CD14-positive monocyte (primary cell): ENCODE measurements around the gene URI1. TPM values are rescaled to one million over a fixed set of nuclear protein-coding genes. Genes with fewer than 3 reads are reported as not detected.

Experiments used
- DNase-seq, 3 donors: peaks; one replicate each; pipeline ENCODE4 v3.0.0-alpha.2; 2011 to 2022
- H2AFZ ChIP-seq: 2 replicates; pipeline ENCODE4 v1.6.0; 2012; ENCODE audit warnings: mild to moderate bottlenecking, low read depth, low read length, inconsistent platforms; ENCODE audit not compliant: insufficient read depth, poor library complexity, severe bottlenecking
- H3K27ac ChIP-seq, 2 donors: 1 replicate in 1 of 2; 2 replicates in 1 of 2; pipeline ENCODE4 v1.5.1; 2012 to 2013; ENCODE audit warnings: low read length in 2 of 2, control low read depth in 1 of 2, inconsistent platforms in 1 of 2, low read depth in 1 of 2, mild to moderate bottlenecking in 1 of 2
- H3K27me3 ChIP-seq, 2 donors: one replicate each; pipeline versions ENCODE4 v1.6.0 to v1.6.1; 2011 to 2013; ENCODE audit warnings: low read length in 2 of 2; ENCODE audit not compliant: control insufficient read depth in 2 of 2, insufficient read depth in 2 of 2
- H3K36me3 ChIP-seq, 2 donors: replicated peaks in 1 of 2; 1 replicate in 1 of 2; 2 replicates in 1 of 2; pipeline versions ENCODE4 v1.5.1 to v1.6.1; 2012 to 2013; ENCODE audit warnings: low read length in 2 of 2, control low read depth in 1 of 2, inconsistent platforms in 1 of 2, mild to moderate bottlenecking in 1 of 2; ENCODE audit not compliant: insufficient read depth in 2 of 2, control insufficient read depth in 1 of 2
- H3K4me1 ChIP-seq, 2 donors: 1 replicate in 1 of 2; 2 replicates in 1 of 2; pipeline versions ENCODE4 v1.5.1 to v1.6.1; 2012 to 2013; ENCODE audit warnings: low read length in 2 of 2, control low read depth in 1 of 2, inconsistent platforms in 1 of 2, mild to moderate bottlenecking in 1 of 2, moderate library complexity in 1 of 2; ENCODE audit not compliant: insufficient read depth in 2 of 2, control insufficient read depth in 1 of 2
- H3K4me2 ChIP-seq: replicated peaks from 2 replicates; pipeline ENCODE3; 2012; ENCODE audit warnings: low read length, moderate library complexity, mild to moderate bottlenecking; ENCODE audit not compliant: poor library complexity, severe bottlenecking; ENCODE audit errors: extremely low read depth
- H3K4me3 ChIP-seq, 3 experiments: fragments of 200-600 bp in 1 of 3; sonication (generic) in 1 of 3; replicated peaks in 1 of 3; 1 replicate in 2 of 3; 2 replicates in 1 of 3; pipeline ENCODE4 v1.5.1; 2011 to 2013; ENCODE audit warnings: low read length in 3 of 3, mild to moderate bottlenecking in 3 of 3, control low read depth in 2 of 3, low read depth in 2 of 3, inconsistent platforms in 1 of 3, moderate library complexity in 1 of 3
- H3K79me2 ChIP-seq: 2 replicates; pipeline ENCODE4 v1.6.0; 2012; ENCODE audit warnings: mild to moderate bottlenecking, control low read depth, inconsistent platforms, low read length, moderate library complexity; ENCODE audit not compliant: insufficient read depth
- H3K9ac ChIP-seq: 2 replicates; pipeline ENCODE4 v1.6.0; 2017; ENCODE audit warnings: low read length, mild to moderate bottlenecking; ENCODE audit not compliant: insufficient read depth, poor library complexity, severe bottlenecking
- H3K9me3 ChIP-seq, 2 donors: replicated peaks in 1 of 2; 1 replicate in 1 of 2; 2 replicates in 1 of 2; pipeline versions ENCODE4 v1.5.1 to v1.6.1; 2012 to 2013; ENCODE audit warnings: low read length in 2 of 2, control low read depth in 1 of 2; ENCODE audit not compliant: control insufficient read depth in 1 of 2, insufficient read depth in 1 of 2
- H4K20me1 ChIP-seq: 2 replicates; pipeline ENCODE4 v1.6.0; 2012; ENCODE audit warnings: mild to moderate bottlenecking, low read length, control low read depth, moderate library complexity; ENCODE audit not compliant: insufficient read depth
- H3K27ac Mint-ChIP-seq, 7 donors: one replicate each; pipeline ENCODE4 v1.8.0; 2020; ENCODE audit warnings: mild to moderate bottlenecking in 7 of 7, mixed read lengths in 7 of 7, moderate library complexity in 6 of 7, inconsistent platforms in 2 of 7
- H3K27me3 Mint-ChIP-seq, 3 donors: one replicate each; pipeline ENCODE4 v1.8.0; 2021 to 2022; ENCODE audit warnings: low read depth in 3 of 3, mild to moderate bottlenecking in 3 of 3, mixed read lengths in 3 of 3, moderate library complexity in 3 of 3, inconsistent platforms in 1 of 3
- H3K36me3 Mint-ChIP-seq, 2 donors: one replicate each; pipeline ENCODE4 v1.8.0; 2020; ENCODE audit warnings: mixed read lengths in 2 of 2, inconsistent platforms in 1 of 2, mild to moderate bottlenecking in 1 of 2
- H3K4me1 Mint-ChIP-seq: one replicate; pipeline ENCODE4 v1.8.0; 2020; ENCODE audit warnings: mild to moderate bottlenecking, mixed read lengths
- H3K4me3 Mint-ChIP-seq, 2 donors: one replicate each; pipeline ENCODE4 v1.8.0; 2020; ENCODE audit warnings: mild to moderate bottlenecking in 2 of 2, mixed read lengths in 2 of 2, moderate library complexity in 1 of 2
- H3K9me3 Mint-ChIP-seq, 7 donors: one replicate each; pipeline ENCODE4 v1.8.0; 2020 to 2022; ENCODE audit warnings: mixed read lengths in 7 of 7, mild to moderate bottlenecking in 6 of 7, moderate library complexity in 6 of 7, inconsistent platforms in 2 of 7
- CTCF ChIP-seq: fragments of 200-600 bp; IDR thresholded peaks from one replicate; pipeline ENCODE4 v1.8.0; 2022; ENCODE audit warnings: antibody characterized with exemption, mild to moderate bottlenecking
- WGBS: methylation state at CpG from one replicate; pipeline ENCODE4 v1.1.5; 2013; ENCODE audit warnings: missing lambda C conversion rate; ENCODE audit not compliant: insufficient coverage; 5-methylcytosine and 5-hydroxymethylcytosine counted together
- intact Hi-C, 2 donors: fragments of 100-400 bp; cut with micrococcal nuclease; formaldehyde crosslinking; loops; one replicate each; pipeline versions ENCODE4 v1.15.0 to v1.15.1; 2023
- polyA plus RNA-seq, 3 donors: library from polyadenylated mRNA; depleted of rRNA in 1 of 3; unstranded in 2 of 3; stranded (reverse) in 1 of 3; fragments of 300-500 nt in 2 of 3; fragments of >200 nt in 1 of 3; fragmentation: Illumina TruSeq in 2 of 3; gene quantifications; 1 replicate in 2 of 3; 2 replicates in 1 of 3; pipeline ENCODE4 v1.2.3, GENCODE V29; 2012 to 2021

The URI1 gene
- polyA plus RNA-seq, 3 donors = 5.3 to 19.3 (median 9.7) TPM

- H3K36me3 Mint-ChIP-seq = no peaks in the 10 kb centered on the region
- Histone ChIP-seq H3K27me3 (no peaks in the 10 kb centered on the region), H2AFZ (no peak overlapping the region), H3K36me3 (no peaks in the 10 kb centered on the region), H4K20me1 (no peaks in the 10 kb centered on the region), H3K9ac (no peak overlapping the region), H3K27ac (no peak overlapping the region), H3K79me2 (no peaks in the 10 kb centered on the region), H3K4me2 (no peak overlapping the region), H3K9me3 (no peaks in the 10 kb centered on the region), H3K4me1 (no peaks in the 10 kb centered on the region), H3K4me3 (no peak overlapping the region)
- no CpG with 5 or more reads among the region's 6 CpGs for WGBS
- intact Hi-C loops = no loop called here
- H3K27me3 Mint-ChIP-seq = peaks cover 0 to 2% (median 1%) of the 10 kb centered on the region in 3 donors
- no peaks in the 10 kb centered on the region for H3K9me3 Mint-ChIP-seq
- no peak overlapping the region for H3K4me3 Mint-ChIP-seq
- DNase-seq = no peak
- no peak overlapping the region for H3K27ac Mint-ChIP-seq
- no peaks in the 10 kb centered on the region for H3K4me1 Mint-ChIP-seq
- TF ChIP-seq CTCF = no peak
These were observed 45.2 kb upstream of the URI1 start for GRCh38 chr19:29896802-29897201.

- no peaks in the 10 kb centered on the region for H3K36me3 Mint-ChIP-seq
- WGBS = 80% methylated on average over 2 of the region's 3 CpGs
These were observed 44.6 kb upstream of the URI1 start for GRCh38 chr19:29897466-29897865.

More at GRCh38 chr19:29897466-29897865, 44.6 kb upstream of the URI1 start:
- no peaks in the 10 kb centered on the region for H3K4me1 Mint-ChIP-seq
- DNase-seq = no peak
- no peak overlapping the region for H3K4me3 ChIP-seq
- peaks cover 0 to 6% (median 0%) of the 10 kb centered on the region in 7 donors for H3K9me3 Mint-ChIP-seq
- H4K20me1 ChIP-seq = no peaks in the 10 kb centered on the region
- no peaks in the 10 kb centered on the region for H3K36me3 ChIP-seq
- H3K27me3 Mint-ChIP-seq = peaks cover 0 to 4% (median 2%) of the 10 kb centered on the region in 3 donors
- H3K27ac ChIP-seq = no peak overlapping the region
- H3K27me3 ChIP-seq = no peaks in the 10 kb centered on the region
- H2AFZ ChIP-seq = no peak overlapping the region
- no peak for TF ChIP-seq CTCF
- intact Hi-C loops = no loop called here
- no peak overlapping the region for H3K9ac ChIP-seq
- no peaks in the 10 kb centered on the region for H3K4me1 ChIP-seq
- H3K9me3 ChIP-seq = no peaks in the 10 kb centered on the region
- no peak overlapping the region for H3K4me3 Mint-ChIP-seq
- no peak overlapping the region for H3K27ac Mint-ChIP-seq
- no peaks in the 10 kb centered on the region for H3K79me2 ChIP-seq
- H3K4me2 ChIP-seq = no peak overlapping the region
